GM19455 (cell line): Measurements from ENCODE around the gene ARMC8.

Experiments
- ATAC-seq: cut with Tn5 transposase; IDR thresholded peaks from one replicate; pipeline ENCODE4 v1.9.1; 2021; ENCODE audit not compliant: unreplicated experiment

The ARMC8 gene

GRCh38 chr3:138245026-138245425, 57.9 kb downstream of the ARMC8 start:
- no peak for ATAC-seq

- no peak for ATAC-seq
Observed at GRCh38 chr3:138249636-138250035, 62.5 kb downstream of the ARMC8 start.

- ATAC-seq: no peak
Observed at GRCh38 chr3:138253609-138254008, 66.5 kb downstream of the ARMC8 start.

GRCh38 chr3:138254216-138254615, 67.1 kb downstream of the ARMC8 start:
- no peak for ATAC-seq

- ATAC-seq: no peak
Observed at GRCh38 chr3:138256022-138256421, 68.9 kb downstream of the ARMC8 start.

- no peak for ATAC-seq
Observed at GRCh38 chr3:138257986-138258385, 70.9 kb downstream of the ARMC8 start.

GRCh38 chr3:138259126-138259525, 72.0 kb downstream of the ARMC8 start:
- ATAC-seq: no peak

- no peak for ATAC-seq
Observed at GRCh38 chr3:138260611-138261010, 73.5 kb downstream of the ARMC8 start.

GRCh38 chr3:138263104-138263503, 76.0 kb downstream of the ARMC8 start:
- no peak for ATAC-seq

GRCh38 chr3:138265745-138266144, 78.6 kb downstream of the ARMC8 start:
- ATAC-seq: no peak

- ATAC-seq: no peak
Observed at GRCh38 chr3:138267083-138267482, 80.0 kb downstream of the ARMC8 start.

GRCh38 chr3:138270245-138270644, 83.1 kb downstream of the ARMC8 start:
- ATAC-seq: no peak

GRCh38 chr3:138271189-138271794, 84.2 kb downstream of the ARMC8 start:
- no peak for ATAC-seq

- ATAC-seq: no peak
Observed at GRCh38 chr3:138281561-138281960, 94.5 kb downstream of the ARMC8 start.

- ATAC-seq: no peak
Observed at GRCh38 chr3:138282836-138283235, 95.7 kb downstream of the ARMC8 start.

- no peak for ATAC-seq
Observed at GRCh38 chr3:138284079-138284478, 97.0 kb downstream of the ARMC8 start.

- no peak for ATAC-seq
Observed at GRCh38 chr3:138284957-138285477, 97.9 kb downstream of the ARMC8 start.

- ATAC-seq: no peak
Observed at GRCh38 chr3:138289260-138289659, 102.2 kb downstream of the ARMC8 start.

- ATAC-seq: no peak
Observed at GRCh38 chr3:138289701-138290100, 102.6 kb downstream of the ARMC8 start.

- ATAC-seq: no peak
Observed at GRCh38 chr3:138296639-138297038, 109.5 kb downstream of the ARMC8 start.

GRCh38 chr3:138297059-138297607, 110.0 kb downstream of the ARMC8 start:
- no peak for ATAC-seq

GRCh38 chr3:138297876-138298275, 110.8 kb downstream of the ARMC8 start:
- ATAC-seq: no peak

- no peak for ATAC-seq
Observed at GRCh38 chr3:138300647-138301046, 113.5 kb downstream of the ARMC8 start.
